ENCODE results near the gene STX19.

STX19 gene

DNA sequence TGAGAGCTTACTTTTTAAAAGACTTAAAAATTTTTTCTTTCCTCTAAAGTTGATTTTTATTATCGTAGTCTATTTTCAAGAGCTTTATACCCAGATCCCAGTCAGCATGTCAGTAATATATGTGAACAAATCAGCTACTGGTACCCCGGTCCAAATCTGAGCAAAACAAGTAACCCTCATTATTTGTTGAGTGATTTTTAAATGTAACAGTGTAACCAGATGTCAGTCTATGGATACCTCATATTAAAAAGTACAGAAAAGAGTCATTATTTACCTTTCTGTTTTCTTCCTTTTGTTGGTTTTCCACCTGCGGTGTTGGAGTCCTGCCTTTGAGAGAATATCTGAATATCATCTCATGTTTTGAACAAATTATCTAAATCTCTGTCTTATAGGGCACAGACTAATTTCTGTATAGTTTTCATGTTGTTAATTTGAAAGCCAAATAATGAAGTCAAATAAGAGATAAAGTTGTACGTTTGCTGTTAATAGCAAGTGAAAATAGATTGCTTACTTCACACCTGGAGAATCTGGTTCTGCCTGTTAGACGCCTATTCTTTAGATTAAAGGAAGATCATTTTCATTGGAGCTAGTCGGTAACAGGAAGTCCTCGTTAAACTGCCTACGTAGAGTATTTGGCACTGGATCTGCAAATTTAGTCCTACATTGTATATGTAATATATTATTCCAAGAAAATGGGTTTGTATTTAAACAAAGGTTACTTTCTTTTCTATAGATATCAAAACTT lies at the start of gene STX19:
Gene STX19 (minus strand): TSS at position 505 of the 745 bp plus-strand sequence. CDS start 13,328 bp downstream, outside the sequence.
- Histone ChIP-seq H3K36me3 (ENCODE audit: control insufficient read depth, insufficient read depth, low read length, severe bottlenecking) (no peaks in the 10 kb centered on the region), H3K27me3 (replicated peaks; ENCODE audit: control insufficient read depth, insufficient read depth, low read length) (no peaks in the 10 kb centered on the region), H3K4me3 (ENCODE audit: low read length) (no peak within 1 kb of the TSS), H3K4me1 (ENCODE audit: control insufficient read depth, insufficient read depth, low read length) (peaks cover 12% of the 10 kb centered on the region), H3K9ac (ENCODE audit: low read length) (no peak within 1 kb of the TSS), H3K9me3 (ENCODE audit: control insufficient read depth, low read length) (no peaks in the 10 kb centered on the region)
- no peak for DNase-seq (ENCODE audit: low read depth)

DNA sequence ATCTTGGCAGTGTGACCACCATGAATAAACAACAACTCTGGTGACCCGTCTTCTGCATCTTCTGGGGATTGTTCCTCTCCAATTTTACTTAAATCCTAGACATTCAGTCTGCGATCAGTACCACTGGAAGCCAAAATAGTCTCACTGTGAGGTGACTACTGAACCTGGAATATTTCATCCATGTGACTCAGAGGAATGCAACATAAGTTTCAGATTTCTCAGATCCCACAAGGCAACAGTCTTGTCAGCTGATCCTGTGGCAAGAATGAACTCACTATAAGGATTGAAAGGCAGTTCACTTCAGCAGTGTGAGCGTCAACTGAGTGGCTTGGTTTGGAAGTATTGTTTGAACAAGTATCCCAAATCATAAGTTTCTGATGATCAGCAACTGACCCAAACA lies 47.7 kb upstream of the STX19 start:
- Histone ChIP-seq H3K9ac (ENCODE audit: low read length) (no peak overlapping the region), H3K9me3 (ENCODE audit: control insufficient read depth, low read length) (no peaks in the 10 kb centered on the region), H3K4me3 (ENCODE audit: low read length) (no peak overlapping the region), H3K36me3 (ENCODE audit: control insufficient read depth, insufficient read depth, low read length, severe bottlenecking) (peaks cover 5% of the 10 kb centered on the region), H3K4me1 (ENCODE audit: control insufficient read depth, insufficient read depth, low read length) (peaks cover 5% of the 10 kb centered on the region), H3K27me3 (replicated peaks; ENCODE audit: control insufficient read depth, insufficient read depth, low read length) (no peaks in the 10 kb centered on the region)
- peak; percentile 4 for DNase-seq (ENCODE audit: low read depth)

GRCh38 chr3:94071713-94072284 lies 43.4 kb upstream of the STX19 start:
- no peak for DNase-seq (ENCODE audit: low read depth)

GRCh38 chr3:94070341-94070911 lies 42.0 kb upstream of the STX19 start:
- no peaks in the 10 kb centered on the region for H3K27me3 ChIP-seq (replicated peaks; ENCODE audit: control insufficient read depth, insufficient read depth, low read length)
- H3K4me3 ChIP-seq (ENCODE audit: low read length) = no peak overlapping the region
- DNase-seq (ENCODE audit: low read depth) = no peak
- no peaks in the 10 kb centered on the region for H3K36me3 ChIP-seq (ENCODE audit: control insufficient read depth, insufficient read depth, low read length, severe bottlenecking)
- no peaks in the 10 kb centered on the region for H3K9me3 ChIP-seq (ENCODE audit: control insufficient read depth, low read length)
- no peak overlapping the region for H3K9ac ChIP-seq (ENCODE audit: low read length)
- H3K4me1 ChIP-seq (ENCODE audit: control insufficient read depth, insufficient read depth, low read length) = no peaks in the 10 kb centered on the region

More at GRCh38 chr3:94071713-94072284, 43.4 kb upstream of the STX19 start:
- Histone ChIP-seq H3K27me3 (replicated peaks; ENCODE audit: control insufficient read depth, insufficient read depth, low read length) (no peaks in the 10 kb centered on the region), H3K4me1 (ENCODE audit: control insufficient read depth, insufficient read depth, low read length) (peaks cover 5% of the 10 kb centered on the region), H3K4me3 (ENCODE audit: low read length) (no peak overlapping the region), H3K36me3 (ENCODE audit: control insufficient read depth, insufficient read depth, low read length, severe bottlenecking) (peaks cover 5% of the 10 kb centered on the region), H3K9me3 (ENCODE audit: control insufficient read depth, low read length) (no peaks in the 10 kb centered on the region), H3K9ac (ENCODE audit: low read length) (no peak overlapping the region)

DNA sequence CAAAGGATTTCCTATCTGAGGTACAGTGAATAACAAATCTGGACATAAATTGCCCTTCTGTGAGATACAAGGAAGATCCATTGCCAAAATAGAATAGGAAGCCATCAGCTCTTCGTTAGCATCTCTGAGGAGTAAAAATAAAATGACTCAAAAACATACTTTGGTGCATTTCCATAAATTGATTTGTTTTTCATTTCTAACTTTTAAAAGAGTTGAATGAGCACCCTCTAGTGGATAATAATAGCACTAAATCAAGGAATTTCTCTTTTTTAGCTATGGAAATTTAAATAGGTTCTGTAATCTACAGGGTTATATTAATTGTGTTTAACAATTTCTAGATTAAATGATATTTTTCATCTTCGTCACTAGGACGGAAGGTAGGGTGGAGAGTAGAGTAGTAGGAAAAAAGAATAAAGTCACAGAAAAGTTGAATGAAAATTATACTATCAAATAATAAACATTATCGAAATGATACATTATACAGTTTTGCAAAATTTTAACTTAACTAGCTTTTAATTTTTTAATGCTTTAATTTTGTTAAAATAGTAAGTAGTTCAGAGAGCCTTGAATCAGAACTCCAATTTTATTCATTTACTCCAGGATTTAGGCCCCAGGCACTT lies 40.9 kb upstream of the STX19 start:
- Histone ChIP-seq H3K4me1 (ENCODE audit: control insufficient read depth, insufficient read depth, low read length) (peaks cover 2% of the 10 kb centered on the region), H3K4me3 (ENCODE audit: low read length) (peak overlapping the region; percentile 26), H3K36me3 (ENCODE audit: control insufficient read depth, insufficient read depth, low read length, severe bottlenecking) (no peaks in the 10 kb centered on the region), H3K9ac (ENCODE audit: low read length) (peak overlapping the region; percentile 37), H3K27me3 (replicated peaks; ENCODE audit: control insufficient read depth, insufficient read depth, low read length) (no peaks in the 10 kb centered on the region), H3K9me3 (ENCODE audit: control insufficient read depth, low read length) (no peaks in the 10 kb centered on the region)
- peak; percentile 80 for DNase-seq (ENCODE audit: low read depth)

DNA sequence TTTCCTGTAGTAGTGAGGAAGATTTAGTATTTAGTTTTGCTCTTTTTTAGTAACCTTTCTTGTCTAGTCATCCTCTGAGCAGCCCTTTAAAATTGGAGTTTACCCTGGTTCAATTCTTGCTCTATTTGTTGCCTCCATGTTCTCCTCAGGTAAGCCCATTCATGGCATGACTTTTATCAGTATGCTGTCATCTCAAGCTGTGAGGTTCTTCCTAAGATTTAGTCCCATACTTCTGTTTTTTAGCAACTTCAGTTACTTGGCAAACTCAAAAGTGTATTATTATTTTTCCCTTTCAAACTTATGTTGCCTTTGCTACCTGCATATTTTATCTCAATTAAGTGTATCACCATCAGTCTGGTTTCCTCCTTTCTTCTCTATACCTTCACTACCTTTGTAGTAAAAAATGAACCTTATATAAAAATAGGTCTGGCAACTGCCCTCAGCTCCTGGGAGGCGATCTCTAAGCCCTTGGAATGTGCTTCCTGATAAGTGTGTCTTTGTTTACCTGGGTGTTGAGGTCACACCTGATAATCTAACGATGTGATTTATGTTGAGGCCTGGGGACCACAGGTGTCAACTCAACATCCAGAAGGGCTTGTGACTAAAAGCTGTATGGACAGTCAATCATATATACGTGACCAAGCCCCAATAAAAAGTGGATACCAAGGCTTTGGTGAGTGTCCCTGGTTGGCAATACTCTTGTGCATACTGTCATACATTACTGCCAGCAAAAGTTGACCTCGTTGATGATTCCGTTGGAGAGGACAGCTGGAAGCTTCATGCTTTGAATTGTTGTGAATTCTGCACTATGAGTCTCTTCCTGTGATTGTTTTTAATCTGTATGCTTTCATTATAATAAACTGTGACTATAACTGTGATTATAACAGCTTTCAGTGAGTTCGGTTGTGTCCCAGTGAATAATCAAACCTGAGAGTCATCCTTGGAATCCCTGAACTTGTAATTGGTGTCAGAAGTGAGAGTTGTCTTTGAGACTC lies 38.4 kb upstream of the STX19 start:
- no peaks in the 10 kb centered on the region for H3K27me3 ChIP-seq (replicated peaks; ENCODE audit: control insufficient read depth, insufficient read depth, low read length)
- no peak for DNase-seq (ENCODE audit: low read depth)
- no peak overlapping the region for H3K9ac ChIP-seq (ENCODE audit: low read length)
- no peak overlapping the region for H3K4me3 ChIP-seq (ENCODE audit: low read length)
- no peaks in the 10 kb centered on the region for H3K9me3 ChIP-seq (ENCODE audit: control insufficient read depth, low read length)
- peaks cover 16% of the 10 kb centered on the region for H3K4me1 ChIP-seq (ENCODE audit: control insufficient read depth, insufficient read depth, low read length)
- no peaks in the 10 kb centered on the region for H3K36me3 ChIP-seq (ENCODE audit: control insufficient read depth, insufficient read depth, low read length, severe bottlenecking)

DNA sequence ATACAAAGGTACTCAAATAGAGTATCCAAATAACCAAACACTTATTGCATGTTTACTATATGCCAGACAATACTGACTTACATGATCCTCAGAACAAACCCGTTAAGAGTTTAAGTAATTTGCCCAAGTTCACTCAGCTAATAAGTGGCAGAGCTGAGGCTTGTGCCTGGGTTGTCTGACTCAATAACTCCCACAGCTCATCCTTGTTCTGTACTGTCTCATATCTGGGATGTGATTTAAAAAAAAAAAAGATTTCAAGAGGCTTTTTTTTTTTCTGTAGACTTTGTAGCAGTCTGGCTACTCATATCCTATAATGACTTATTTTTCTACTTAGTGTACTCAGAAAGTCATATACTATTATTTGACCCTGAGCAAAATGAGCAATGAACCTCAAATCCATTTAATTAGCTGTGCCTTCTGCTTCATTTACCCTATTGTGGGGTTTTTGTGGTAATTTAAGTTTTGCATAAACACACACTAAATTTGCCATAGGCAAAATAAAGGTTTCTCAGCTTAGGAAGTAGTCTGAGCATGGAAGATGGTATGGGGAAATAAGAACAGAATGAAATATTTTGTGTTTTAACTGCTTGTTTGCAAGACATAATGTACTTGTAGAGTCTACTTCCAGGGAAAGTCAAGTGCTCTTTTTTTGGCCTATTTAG lies 37.6 kb upstream of the STX19 start:
- DNase-seq (ENCODE audit: low read depth) = no peak
- no peak overlapping the region for H3K4me3 ChIP-seq (ENCODE audit: low read length)

DNA sequence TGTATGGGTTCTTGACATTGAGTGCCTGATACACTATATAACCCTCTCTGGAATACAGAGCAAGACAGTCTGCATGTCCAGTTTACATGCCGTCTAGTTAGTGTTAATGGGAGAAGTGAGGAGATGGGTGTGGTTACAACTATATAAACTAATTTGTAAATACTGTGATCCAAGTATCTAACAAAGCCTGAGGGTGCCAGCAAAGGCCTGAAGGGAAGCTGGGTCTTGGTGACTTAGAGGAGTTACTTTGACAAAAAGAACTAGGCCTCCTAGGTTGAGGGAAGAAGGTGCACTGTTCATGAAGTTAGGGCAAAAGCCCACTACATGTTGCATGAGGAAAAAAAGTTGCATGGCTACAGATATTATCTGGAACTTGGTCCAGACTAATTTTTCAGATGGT lies 36.7 kb upstream of the STX19 start:
- no peak overlapping the region for H3K9ac ChIP-seq (ENCODE audit: low read length)
- peaks cover 2% of the 10 kb centered on the region for H3K36me3 ChIP-seq (ENCODE audit: control insufficient read depth, insufficient read depth, low read length, severe bottlenecking)
- no peak overlapping the region for H3K4me3 ChIP-seq (ENCODE audit: low read length)
- H3K27me3 ChIP-seq (replicated peaks; ENCODE audit: control insufficient read depth, insufficient read depth, low read length) = no peaks in the 10 kb centered on the region
- no peak for DNase-seq (ENCODE audit: low read depth)
- H3K9me3 ChIP-seq (ENCODE audit: control insufficient read depth, low read length) = no peaks in the 10 kb centered on the region
- H3K4me1 ChIP-seq (ENCODE audit: control insufficient read depth, insufficient read depth, low read length) = peaks cover 16% of the 10 kb centered on the region

More for the DNA sequence above, 37.6 kb upstream of the STX19 start:
- H3K36me3 ChIP-seq (ENCODE audit: control insufficient read depth, insufficient read depth, low read length, severe bottlenecking) = no peaks in the 10 kb centered on the region
- no peak overlapping the region for H3K9ac ChIP-seq (ENCODE audit: low read length)
- H3K9me3 ChIP-seq (ENCODE audit: control insufficient read depth, low read length) = no peaks in the 10 kb centered on the region
- no peaks in the 10 kb centered on the region for H3K27me3 ChIP-seq (replicated peaks; ENCODE audit: control insufficient read depth, insufficient read depth, low read length)
- peaks cover 16% of the 10 kb centered on the region for H3K4me1 ChIP-seq (ENCODE audit: control insufficient read depth, insufficient read depth, low read length)

DNA sequence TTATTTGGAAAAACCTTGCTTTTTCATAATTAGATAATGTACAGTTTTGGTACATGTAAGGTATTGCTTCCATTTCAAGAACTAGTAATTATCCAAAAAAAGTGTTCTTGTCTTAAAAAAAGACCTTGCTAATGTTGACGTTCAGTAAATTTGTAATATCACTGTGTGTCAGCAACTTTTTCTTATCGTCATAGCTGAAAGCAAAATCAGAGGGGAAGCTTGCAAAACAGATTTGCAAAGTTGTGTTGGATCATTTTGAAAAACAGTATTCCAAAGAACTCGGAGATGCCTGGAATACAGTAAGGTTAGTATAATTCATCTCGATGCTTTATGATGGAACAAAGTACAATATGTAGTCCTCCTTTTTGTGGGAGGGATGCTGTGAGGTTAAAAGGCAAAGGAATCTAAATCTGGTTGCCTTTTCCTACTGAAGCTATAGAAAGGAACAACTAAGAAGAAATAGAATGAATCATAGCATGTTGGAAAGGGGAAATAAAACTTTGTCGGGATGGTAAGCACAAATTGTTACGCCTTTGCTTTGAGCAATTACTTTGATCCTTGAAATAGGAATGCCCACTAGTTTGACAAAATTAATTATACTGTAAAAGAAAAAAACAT lies 36.0 kb upstream of the STX19 start:
- Histone ChIP-seq H3K9me3 (ENCODE audit: control insufficient read depth, low read length) (no peaks in the 10 kb centered on the region), H3K4me3 (ENCODE audit: low read length) (peak overlapping the region; percentile 95), H3K4me1 (ENCODE audit: control insufficient read depth, insufficient read depth, low read length) (peaks cover 16% of the 10 kb centered on the region), H3K36me3 (ENCODE audit: control insufficient read depth, insufficient read depth, low read length, severe bottlenecking) (peaks cover 5% of the 10 kb centered on the region), H3K9ac (ENCODE audit: low read length) (peak overlapping the region; percentile 97), H3K27me3 (replicated peaks; ENCODE audit: control insufficient read depth, insufficient read depth, low read length) (no peaks in the 10 kb centered on the region)
- no peak for DNase-seq (ENCODE audit: low read depth)
